NCI-H460 (cell line): ENCODE data around the gene NQO2. TPM values are rescaled to one million over a fixed set of nuclear protein-coding genes. Genes with fewer than 3 reads are reported as not detected.
"Not testable (repeated sequence)": the region's sequence is repeated elsewhere in the genome, so short reads cannot be mapped to it uniquely, and the experiment has no call there.

Source experiments
- DNase-seq: peaks from one replicate; pipeline ENCODE4 v3.0.0-alpha.2; 2016; ENCODE audit warnings: low read depth; ENCODE audit errors: extremely low read depth
- total RNA-seq: library from RNA; depleted of rRNA; stranded (reverse); fragments of >200 nt; shearing (Covaris generic); gene quantifications from 2 replicates; pipeline ENCODE4 v1.2.3, GENCODE V29; 2014

NQO2 gene
- total RNA-seq, 1 experiment from 2014 or later, result 171 TPM

- no peak for DNase-seq
These were observed 35.7 kb downstream of the NQO2 start for GRCh38 chr6:3035397-3035796.

GRCh38 chr6:3036861-3037637, 37.4 kb downstream of the NQO2 start:
- DNase-seq, result no peak

GRCh38 chr6:3037638-3038365, 38.1 kb downstream of the NQO2 start:
- no peak for DNase-seq

DNA sequence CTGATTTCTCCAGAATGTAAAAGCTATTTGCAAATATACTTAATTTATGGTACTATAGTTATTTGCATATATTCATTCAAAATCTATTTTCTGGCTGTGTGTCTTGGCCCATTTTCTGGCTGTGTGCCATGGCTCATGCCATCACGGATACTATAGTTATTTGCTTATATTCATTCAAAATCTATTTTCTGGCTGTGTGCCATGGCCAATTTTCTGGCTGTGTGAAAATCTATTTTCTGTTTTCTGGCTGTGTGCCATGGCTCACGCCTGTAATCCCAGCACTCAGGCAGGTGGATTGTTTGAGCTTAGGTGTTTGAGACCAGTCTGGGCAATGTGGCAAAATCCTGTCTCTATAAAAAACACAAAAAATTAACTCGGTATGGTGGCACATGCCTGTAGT, 39.7 kb downstream of the NQO2 start:
- DNase-seq, result no peak

DNA sequence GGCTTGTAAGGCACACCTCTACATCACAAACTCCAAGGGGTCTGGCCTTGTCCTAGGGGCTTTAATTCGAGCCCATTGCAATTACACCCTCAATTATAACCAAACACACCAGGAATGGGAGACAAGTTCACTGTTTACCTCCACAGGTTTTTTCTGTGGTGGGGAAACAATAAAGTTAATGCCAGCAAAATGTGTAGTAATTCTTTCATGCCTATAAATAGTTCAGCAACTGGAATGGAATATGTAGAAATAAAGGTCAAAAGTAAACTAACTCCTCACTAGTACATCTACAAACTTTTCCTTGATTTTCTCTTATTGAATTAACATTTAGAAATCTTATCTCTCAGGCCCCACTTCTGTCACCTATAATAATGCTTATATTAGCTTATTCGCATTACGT, 41.5 kb downstream of the NQO2 start:
- no peak for DNase-seq

DNA sequence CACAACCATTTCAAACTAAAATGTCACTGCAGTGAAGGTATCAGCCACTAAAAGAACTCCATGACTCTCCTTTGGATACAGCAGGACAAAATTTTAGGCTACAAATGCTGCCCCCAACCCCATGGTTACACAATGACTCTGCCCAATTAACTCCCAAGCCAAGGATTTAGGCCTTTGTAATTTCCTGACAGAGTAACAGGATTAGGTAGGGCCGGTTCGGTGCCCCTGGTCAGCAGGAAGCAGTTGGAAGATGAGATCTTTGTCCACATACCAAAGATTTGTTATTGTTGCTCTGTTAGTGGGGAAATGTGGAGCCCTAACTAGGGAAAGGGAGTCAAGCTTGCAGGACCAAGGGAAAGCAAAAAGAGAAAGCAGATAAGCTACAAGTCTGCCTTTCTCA, 41.9 kb downstream of the NQO2 start:
- DNase-seq, result no peak

GRCh38 chr6:3045369-3045768, 45.7 kb downstream of the NQO2 start:
- no peak for DNase-seq

DNA sequence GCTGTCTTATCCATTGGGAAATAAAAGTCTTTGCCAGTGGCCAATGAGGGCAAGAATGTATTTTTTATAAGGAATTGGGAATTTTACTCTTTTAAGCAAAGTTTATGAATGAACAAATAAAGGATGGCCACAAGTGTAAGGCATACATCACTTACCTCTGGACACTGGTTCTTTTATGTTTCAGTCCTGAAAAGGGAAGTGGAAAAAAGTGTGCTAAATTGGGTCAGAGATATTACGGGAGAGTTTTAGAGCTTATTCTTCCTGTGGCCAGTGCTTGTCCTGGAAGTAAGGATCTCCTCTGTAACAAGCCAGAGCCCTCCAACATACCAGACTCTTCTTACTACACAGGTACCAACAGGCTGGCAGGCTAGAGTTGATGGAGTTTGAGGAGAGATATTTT, 46.1 kb downstream of the NQO2 start:
- no peak for DNase-seq

DNA sequence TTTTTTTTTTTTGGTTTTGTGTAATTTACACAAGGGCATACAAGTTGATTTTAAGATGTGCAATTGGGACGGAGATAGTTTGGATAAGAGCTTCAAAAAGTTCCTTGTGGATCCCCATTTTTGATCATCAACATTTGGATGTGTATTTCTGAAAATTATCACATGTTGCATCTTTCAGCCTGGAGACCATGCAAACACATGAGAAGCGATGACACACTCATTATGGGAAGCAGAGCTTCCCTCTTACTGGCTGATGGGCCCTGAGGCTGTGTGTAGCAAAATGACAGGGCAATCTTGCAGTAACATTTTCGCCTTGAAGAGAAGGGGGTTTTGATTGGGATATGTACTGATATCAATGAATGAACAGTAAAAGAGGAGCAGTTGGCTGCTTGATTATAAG, 46.6 kb downstream of the NQO2 start:
- no peak for DNase-seq

DNA sequence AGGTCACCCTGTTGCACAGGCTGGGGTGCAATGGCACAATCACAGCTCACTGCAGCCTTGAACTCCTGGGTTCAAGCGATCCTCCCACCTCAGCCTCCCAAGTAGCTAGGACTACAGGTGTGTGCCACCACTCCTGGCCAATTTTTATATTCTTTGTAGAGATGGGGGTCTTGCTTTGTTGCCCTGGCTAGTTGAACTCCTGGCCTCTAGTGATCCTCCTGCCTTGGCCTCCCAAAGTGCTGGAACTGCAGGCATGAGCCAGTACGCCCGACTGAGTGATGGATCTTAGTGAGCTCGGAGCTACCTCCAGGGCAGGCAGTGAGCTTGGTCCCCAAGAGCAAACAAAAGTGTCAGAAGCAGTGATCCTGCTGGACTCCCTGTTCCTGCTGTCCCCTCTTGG, 48.3 kb downstream of the NQO2 start:
- not testable (repeated sequence) for DNase-seq

DNA sequence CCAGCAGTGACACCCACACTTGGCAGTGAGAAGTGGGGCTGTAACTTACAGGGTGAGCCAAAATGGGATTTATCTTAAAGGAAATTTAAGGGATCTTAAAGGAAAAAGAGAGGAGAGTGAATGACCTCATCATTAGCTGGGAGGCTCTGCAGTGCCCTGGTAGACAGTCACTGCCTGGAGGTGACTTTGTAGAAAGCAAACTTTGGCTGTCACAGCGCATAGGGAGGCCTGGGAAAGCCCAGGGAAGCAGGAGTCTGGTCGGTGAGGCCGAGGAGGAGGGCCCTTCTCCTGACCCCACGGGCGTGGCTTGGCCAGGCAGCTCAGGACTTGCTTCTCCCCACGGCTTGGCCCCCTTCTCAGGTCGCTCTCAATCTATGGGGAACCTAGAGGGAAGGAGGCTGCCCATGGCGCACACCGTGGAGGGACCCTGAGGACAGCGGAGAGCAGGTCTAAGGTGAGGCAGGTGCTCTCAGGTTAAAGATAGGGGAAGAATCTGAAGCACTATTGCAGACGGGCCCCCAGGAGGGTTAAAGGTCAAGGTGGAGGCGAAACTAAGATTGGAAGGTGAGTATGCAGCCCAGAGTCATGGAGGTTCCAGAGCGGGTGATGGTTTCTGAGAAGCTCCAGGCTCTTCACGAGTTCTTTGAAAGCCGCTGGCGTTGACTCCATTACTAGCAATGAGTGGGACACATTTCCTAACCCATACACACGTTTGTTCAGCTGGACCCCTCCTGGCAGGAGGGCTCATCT, 53.0 kb downstream of the NQO2 start:
- no peak for DNase-seq

- no peak for DNase-seq
These were observed 53.5 kb downstream of the NQO2 start for GRCh38 chr6:3053231-3053508.

- DNase-seq, result peak; percentile 60
These were observed 54.8 kb downstream of the NQO2 start for GRCh38 chr6:3054229-3055157.

- DNase-seq, result not testable (repeated sequence)
These were observed 55.4 kb downstream of the NQO2 start for GRCh38 chr6:3055158-3055499.

GRCh38 chr6:3057063-3057770, 57.5 kb downstream of the NQO2 start:
- no peak for DNase-seq

DNA sequence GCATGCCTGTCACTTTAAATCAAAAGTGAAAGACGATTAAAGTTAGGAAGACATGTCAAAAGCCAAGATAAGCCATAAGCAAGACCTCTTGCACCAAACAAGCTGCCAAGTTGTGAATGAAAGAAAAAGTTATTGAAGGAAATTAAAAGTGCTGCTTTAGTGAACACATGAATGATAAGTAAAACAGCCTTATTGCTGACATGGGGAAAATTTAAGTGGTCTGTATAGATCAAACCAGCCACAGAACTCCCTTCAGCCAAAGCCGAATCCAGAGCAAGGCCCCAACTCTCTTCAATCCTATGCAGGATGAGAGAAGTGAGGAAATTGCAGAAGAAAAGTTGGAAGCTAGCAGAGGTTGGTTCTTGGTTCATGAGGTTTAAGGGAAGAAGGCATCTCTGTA, 59.3 kb downstream of the NQO2 start:
- DNase-seq, result no peak

DNA sequence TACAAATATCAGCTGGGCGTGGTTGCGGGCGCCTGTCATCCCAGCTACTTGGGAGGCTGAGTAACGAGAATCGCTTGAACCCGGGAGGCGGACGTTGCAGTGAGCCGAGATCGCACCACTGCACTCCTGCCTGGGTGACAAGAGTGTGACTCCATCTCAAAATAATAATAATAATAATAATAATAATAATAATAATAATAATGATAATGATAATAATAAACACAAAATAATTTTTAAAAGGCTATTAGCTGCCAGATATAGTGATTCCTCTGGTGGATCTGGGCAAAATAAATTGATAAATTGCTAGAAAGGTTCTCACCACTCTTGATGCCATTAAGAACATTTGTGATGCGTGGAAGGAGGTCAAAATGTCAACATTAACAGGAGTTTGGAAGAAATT, 60.4 kb downstream of the NQO2 start:
- not testable (repeated sequence) for DNase-seq

GRCh38 chr6:3061501-3061941, 61.8 kb downstream of the NQO2 start:
- DNase-seq, result no peak

DNA sequence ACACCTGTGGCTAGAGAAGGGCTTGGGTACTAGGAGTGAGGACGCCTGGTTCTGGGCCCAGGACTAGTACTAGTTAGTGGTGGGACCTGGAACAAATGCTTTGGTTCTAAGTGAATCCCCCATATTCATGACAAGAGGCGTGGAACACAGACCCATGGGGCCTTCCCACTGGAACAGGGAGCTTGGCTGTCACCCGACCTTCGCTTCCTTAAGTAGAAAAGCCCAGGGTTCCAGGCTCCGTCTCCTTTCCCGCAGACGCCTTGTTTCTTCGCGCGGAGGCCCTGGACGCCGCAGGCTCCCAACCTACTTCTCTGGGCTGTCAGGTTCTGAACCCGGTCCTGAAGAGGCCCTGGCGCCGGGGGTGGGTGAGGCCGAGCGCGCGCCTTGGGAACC, 63.6 kb downstream of the NQO2 start:
- not testable (repeated sequence) for DNase-seq
